WERI-Rb-1 (cell line): ENCODE results near the gene KLHL11.
A peak's percentile ranks its signal among the peaks of the same experiment; 100 is the strongest.

ENCODE experiments used
- DNase-seq: peaks from one replicate; pipeline ENCODE4 v3.0.0-alpha.2; 2020
- H3K27ac ChIP-seq: fragments of 250-450 bp; sonication (Bioruptor Pico); 2 replicates; pipeline ENCODE4 v1.5.1; 2020; ENCODE audit warnings: mild to moderate bottlenecking, moderate library complexity
- H3K27me3 ChIP-seq: fragments of 250-450 bp; sonication (Bioruptor Pico); 2 replicates; pipeline ENCODE4 v1.5.1; 2021; ENCODE audit warnings: mild to moderate bottlenecking, low read depth, moderate library complexity; ENCODE audit not compliant: insufficient read depth, severe bottlenecking
- H3K36me3 ChIP-seq: fragments of 250-450 bp; sonication (Bioruptor Pico); 2 replicates; pipeline ENCODE4 v1.5.1; 2020; ENCODE audit warnings: mild to moderate bottlenecking, moderate library complexity
- H3K4me3 ChIP-seq: 2 replicates; pipeline ENCODE4 v1.5.1; 2011; ENCODE audit warnings: low read depth, mild to moderate bottlenecking, control low read depth, low read length
- H3K9me3 ChIP-seq: fragments of 250-450 bp; sonication (Bioruptor Pico); 2 replicates; pipeline ENCODE4 v1.5.1; 2021; ENCODE audit warnings: mild to moderate bottlenecking, moderate library complexity; ENCODE audit not compliant: severe bottlenecking
- CTCF ChIP-seq: IDR thresholded peaks from 2 replicates; pipeline ENCODE4 v1.5.1; 2011; ENCODE audit warnings: low read depth, mild to moderate bottlenecking, control low read depth, inconsistent platforms, low read length

Gene KLHL11

DNA sequence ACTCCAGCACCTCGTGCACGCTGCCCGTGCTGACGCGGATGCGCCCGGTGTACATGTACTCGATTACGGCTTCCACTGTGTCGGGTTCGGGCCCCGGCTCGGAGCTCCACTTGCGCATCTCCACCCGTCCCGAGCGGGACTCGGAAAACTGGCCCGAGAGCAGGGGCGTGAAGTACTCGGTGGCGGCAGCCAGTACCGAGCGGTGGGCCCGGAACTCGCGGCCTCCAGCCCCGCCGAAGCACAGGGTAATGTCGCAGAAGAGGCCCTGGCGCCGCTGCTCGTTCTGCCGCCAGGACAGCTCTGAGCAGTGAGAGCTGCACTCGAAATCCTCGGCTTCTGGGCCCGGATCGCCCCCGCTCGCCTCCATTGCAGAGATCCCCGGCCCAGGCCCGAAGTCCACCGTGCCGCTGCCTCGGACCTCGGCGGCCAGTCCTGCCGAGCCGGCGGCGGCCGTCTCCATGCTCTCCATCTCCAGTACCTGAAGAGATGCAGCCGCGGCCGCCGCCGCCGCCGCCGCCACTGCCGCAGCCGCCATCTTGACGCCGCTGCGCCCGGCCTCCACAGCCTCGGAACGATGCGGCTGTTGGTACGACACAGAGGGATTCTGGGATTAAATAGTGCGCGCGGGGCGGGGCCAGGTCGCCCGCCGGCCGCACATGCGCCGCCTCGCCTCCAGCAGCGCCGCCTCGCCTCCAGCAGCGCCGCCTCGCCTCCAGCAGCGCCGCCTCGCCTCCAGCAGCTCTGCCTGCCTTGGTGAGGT lies at the start of gene KLHL11:
Gene KLHL11 (minus strand): TSS at position 588 of the 760 bp plus-strand sequence. CDS start 53 bp downstream, at position 535.
- H3K27ac ChIP-seq, result peak within 1 kb of the TSS; percentile 91
- no peaks in the 10 kb centered on the region for H3K27me3 ChIP-seq
- DNase-seq, result peak; percentile 97
- peaks cover 42% of the 10 kb centered on the region for H3K36me3 ChIP-seq
- no peaks in the 10 kb centered on the region for H3K9me3 ChIP-seq
- peak within 1 kb of the TSS; percentile 95 for H3K4me3 ChIP-seq
- no peak; the same call in 1 of the 2 replicates for TF ChIP-seq CTCF

GRCh38 chr17:41915020-41915419 lies 49.8 kb upstream of the KLHL11 start:
- Histone ChIP-seq H3K4me3 (no peak overlapping the region), H3K9me3 (no peaks in the 10 kb centered on the region), H3K36me3 (peaks cover 88% of the 10 kb centered on the region), H3K27me3 (no peaks in the 10 kb centered on the region), H3K27ac (peak overlapping the region; percentile 37)
- TF ChIP-seq CTCF, result no peak
- no peak for DNase-seq

- TF ChIP-seq CTCF, result no peak
- Histone ChIP-seq H3K27ac (peak overlapping the region; percentile 37), H3K27me3 (no peaks in the 10 kb centered on the region), H3K36me3 (peaks cover 94% of the 10 kb centered on the region), H3K9me3 (no peaks in the 10 kb centered on the region), H3K4me3 (no peak overlapping the region)
- DNase-seq, result no peak
These were observed 49.1 kb upstream of the KLHL11 start for GRCh38 chr17:41914358-41914766.

- Histone ChIP-seq H3K27ac (peak overlapping the region; percentile 37), H3K4me3 (no peak overlapping the region), H3K9me3 (no peaks in the 10 kb centered on the region), H3K27me3 (no peaks in the 10 kb centered on the region), H3K36me3 (peaks cover 100% of the 10 kb centered on the region)
- TF ChIP-seq CTCF, result no peak
- no peak for DNase-seq
These were observed 48.6 kb upstream of the KLHL11 start for GRCh38 chr17:41913798-41914197.

DNA sequence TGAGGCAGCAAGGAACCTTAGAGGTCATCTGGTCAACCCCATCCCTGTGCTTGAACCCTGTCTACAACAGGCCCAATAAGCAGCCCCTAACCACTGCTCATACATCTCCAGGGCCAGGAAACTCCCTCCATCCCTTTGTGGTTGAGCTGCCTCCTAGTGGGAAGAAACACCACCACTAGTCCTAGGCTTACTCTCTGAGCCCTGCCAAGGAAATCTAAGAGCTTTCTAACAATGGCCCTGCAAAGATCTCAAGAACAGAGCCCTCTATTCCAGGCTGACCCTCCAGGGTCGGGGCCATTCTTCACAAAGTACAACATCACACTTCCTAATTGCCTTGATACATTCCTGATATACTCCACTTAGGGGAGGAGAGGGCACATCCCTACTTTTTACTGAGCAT lies 47.7 kb upstream of the KLHL11 start:
- no peak overlapping the region for H3K4me3 ChIP-seq
- peaks cover 99% of the 10 kb centered on the region for H3K36me3 ChIP-seq
- H3K9me3 ChIP-seq, result no peaks in the 10 kb centered on the region
- peak; percentile 39; the same call in 1 of the 2 replicates for TF ChIP-seq CTCF
- DNase-seq, result no peak
- H3K27ac ChIP-seq, result peak overlapping the region; percentile 37
- no peaks in the 10 kb centered on the region for H3K27me3 ChIP-seq
